Cardiac muscle cell (in vitro differentiated cells and primary cell): ENCODE measurements around the gene DCLK1. TPM values are rescaled to one million over a fixed set of nuclear protein-coding genes. Genes with fewer than 3 reads are reported as not detected.

ENCODE experiments used
- DNase-seq, 2 donors: peaks; one replicate each; pipeline versions ENCODE4 v3.0.0 to v3.0.0-alpha.2; 2010 to 2017; ENCODE audit warnings: low read depth in 1 of 2, low spot score in 1 of 2
- H3K27ac ChIP-seq: fragments of 200-600 bp; sonication (generic); 2 replicates; pipeline ENCODE4 v1.5.1; 2016
- H3K27me3 ChIP-seq: fragments of 200-600 bp; sonication (generic); 2 replicates; pipeline ENCODE4 v1.6.0; 2016; ENCODE audit warnings: control low read depth
- H3K36me3 ChIP-seq: fragments of 200-600 bp; sonication (generic); 2 replicates; pipeline ENCODE4 v1.5.1; 2016; ENCODE audit warnings: control low read depth
- H3K4me1 ChIP-seq: fragments of 200-600 bp; sonication (generic); 2 replicates; pipeline ENCODE4 v1.8.1; 2017; ENCODE audit warnings: low read depth, mild to moderate bottlenecking, mixed run types
- H3K4me3 ChIP-seq: fragments of 200-600 bp; sonication (generic); 2 replicates; pipeline ENCODE4 v1.5.1; 2016; ENCODE audit warnings: mild to moderate bottlenecking
- H3K9me3 ChIP-seq: fragments of 200-600 bp; sonication (generic); 2 replicates; pipeline ENCODE4 v1.5.1; 2017; ENCODE audit warnings: low read depth, mild to moderate bottlenecking, control low read depth
- polyA plus RNA-seq: library from polyadenylated mRNA; unstranded; fragments of >200 nt; fragmentation: Nextera tagmentation; extraction: Ambion mirVana; gene quantifications from 2 replicates; pipeline ENCODE4 v1.2.1, GENCODE V29; 2016
- total RNA-seq: library from RNA; depleted of rRNA; stranded (reverse); fragments of >200 nt; gene quantifications from 2 replicates; pipeline ENCODE4 v1.2.3, GENCODE V29; 2016
- TF ChIP-seq, protein P1 (sequence below): IDR thresholded peaks from 2 replicates; pipeline ENCODE4 v1.5.1; 2012; ENCODE audit warnings: low read depth, mild to moderate bottlenecking, low read length

Gene DCLK1
- total and polyA plus RNA-seq, 2 experiments from 2014 or later: 0.09 TPM; not detected in 1

DNA sequence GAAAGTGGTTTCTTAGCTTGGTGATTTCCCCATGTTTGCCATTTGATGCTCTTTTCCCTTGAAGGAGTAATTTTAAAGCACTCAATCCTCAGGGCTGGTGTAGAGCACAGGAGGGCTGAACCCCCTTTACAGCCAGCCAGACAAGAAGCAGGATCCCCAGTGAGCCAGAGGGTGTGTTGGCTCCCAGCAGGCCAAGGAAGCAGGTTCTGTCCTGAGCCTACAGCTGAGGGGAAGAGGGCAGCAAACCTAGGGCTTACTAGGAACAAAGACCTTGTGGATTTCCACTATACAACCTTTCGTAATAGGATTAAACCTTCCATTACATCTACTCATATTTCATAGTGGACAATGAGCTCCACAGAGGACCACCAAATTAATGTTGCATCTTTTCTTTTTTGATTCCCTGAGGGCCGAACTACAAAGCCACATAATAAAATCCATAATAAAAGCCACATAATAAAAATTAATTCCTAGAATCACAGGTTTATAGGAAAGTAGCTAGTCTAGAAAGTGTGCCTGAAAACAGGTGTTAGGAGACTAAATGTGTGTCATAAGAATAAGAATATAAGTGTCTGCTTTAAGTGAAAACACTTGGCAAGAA, 300.2 kb downstream of the DCLK1 start:
- Histone ChIP-seq H3K4me3 (no peak overlapping the region), H3K27ac (no peak overlapping the region), H3K36me3 (no peaks in the 10 kb centered on the region), H3K27me3 (no peaks in the 10 kb centered on the region), H3K4me1 (no peaks in the 10 kb centered on the region), H3K9me3 (no peaks in the 10 kb centered on the region)
- no peak for DNase-seq
- TF ChIP-seq, protein P1, sequence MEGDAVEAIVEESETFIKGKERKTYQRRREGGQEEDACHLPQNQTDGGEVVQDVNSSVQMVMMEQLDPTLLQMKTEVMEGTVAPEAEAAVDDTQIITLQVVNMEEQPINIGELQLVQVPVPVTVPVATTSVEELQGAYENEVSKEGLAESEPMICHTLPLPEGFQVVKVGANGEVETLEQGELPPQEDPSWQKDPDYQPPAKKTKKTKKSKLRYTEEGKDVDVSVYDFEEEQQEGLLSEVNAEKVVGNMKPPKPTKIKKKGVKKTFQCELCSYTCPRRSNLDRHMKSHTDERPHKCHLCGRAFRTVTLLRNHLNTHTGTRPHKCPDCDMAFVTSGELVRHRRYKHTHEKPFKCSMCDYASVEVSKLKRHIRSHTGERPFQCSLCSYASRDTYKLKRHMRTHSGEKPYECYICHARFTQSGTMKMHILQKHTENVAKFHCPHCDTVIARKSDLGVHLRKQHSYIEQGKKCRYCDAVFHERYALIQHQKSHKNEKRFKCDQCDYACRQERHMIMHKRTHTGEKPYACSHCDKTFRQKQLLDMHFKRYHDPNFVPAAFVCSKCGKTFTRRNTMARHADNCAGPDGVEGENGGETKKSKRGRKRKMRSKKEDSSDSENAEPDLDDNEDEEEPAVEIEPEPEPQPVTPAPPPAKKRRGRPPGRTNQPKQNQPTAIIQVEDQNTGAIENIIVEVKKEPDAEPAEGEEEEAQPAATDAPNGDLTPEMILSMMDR: no peak

GRCh38 chr13:35826626-35827254, 304.4 kb downstream of the DCLK1 start:
- H3K36me3 ChIP-seq: no peaks in the 10 kb centered on the region
- no peaks in the 10 kb centered on the region for H3K27me3 ChIP-seq
- TF ChIP-seq, protein P1: peak; percentile 3
- H3K27ac ChIP-seq: no peak overlapping the region
- no peaks in the 10 kb centered on the region for H3K9me3 ChIP-seq
- no peaks in the 10 kb centered on the region for H3K4me1 ChIP-seq
- DNase-seq: no peak
- no peak overlapping the region for H3K4me3 ChIP-seq

DNA sequence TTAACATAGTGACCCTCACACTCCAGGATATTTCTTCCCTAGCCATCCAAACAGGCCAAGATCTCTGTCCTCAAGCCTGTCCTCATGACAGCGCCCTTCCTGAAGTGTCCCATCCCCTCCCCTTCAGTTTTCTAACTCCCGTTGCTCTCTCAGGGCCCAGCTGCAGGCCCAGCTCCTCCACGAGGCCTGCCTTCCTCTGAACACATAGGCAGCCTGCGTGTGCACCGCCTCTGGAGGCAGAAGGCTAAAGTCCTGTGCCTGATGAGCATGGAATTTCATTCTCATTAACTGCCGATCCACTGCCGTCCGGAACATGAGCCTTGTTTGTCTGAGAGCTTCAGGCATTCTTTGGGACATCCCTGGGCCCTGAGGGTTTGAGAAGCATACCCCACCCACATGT, 306.4 kb downstream of the DCLK1 start:
- Histone ChIP-seq H3K27ac (no peak overlapping the region), H3K4me3 (no peak overlapping the region), H3K4me1 (no peaks in the 10 kb centered on the region), H3K27me3 (no peaks in the 10 kb centered on the region), H3K36me3 (no peaks in the 10 kb centered on the region), H3K9me3 (no peaks in the 10 kb centered on the region)
- TF ChIP-seq, protein P1: no peak
- no peak for DNase-seq

GRCh38 chr13:35824395-35824794, 306.8 kb downstream of the DCLK1 start:
- Histone ChIP-seq H3K27me3 (no peaks in the 10 kb centered on the region), H3K9me3 (no peaks in the 10 kb centered on the region), H3K27ac (no peak overlapping the region), H3K36me3 (no peaks in the 10 kb centered on the region), H3K4me3 (no peak overlapping the region), H3K4me1 (no peaks in the 10 kb centered on the region)
- TF ChIP-seq, protein P1: no peak
- no peak for DNase-seq

- H3K27ac ChIP-seq: no peak overlapping the region
- H3K9me3 ChIP-seq: no peaks in the 10 kb centered on the region
- H3K4me1 ChIP-seq: no peaks in the 10 kb centered on the region
- no peak for DNase-seq
- no peaks in the 10 kb centered on the region for H3K36me3 ChIP-seq
- TF ChIP-seq, protein P1: no peak
- H3K4me3 ChIP-seq: no peak overlapping the region
- no peaks in the 10 kb centered on the region for H3K27me3 ChIP-seq
These were observed 308.5 kb downstream of the DCLK1 start for GRCh38 chr13:35822666-35823065.
